Ovary (tissue), 9 donors: ENCODE measurements around the gene PIEZO1. TPM values are rescaled to one million over a fixed set of nuclear protein-coding genes. Genes with fewer than 3 reads are reported as not detected.

Experiments
- DNase-seq, 5 donors: peaks; one replicate each; pipeline ENCODE4 v3.0.0-alpha.2; 2019 to 2020
- H3K27ac ChIP-seq, 2 donors: fragments of 200-600 bp; one replicate each; pipeline versions ENCODE4 v1.5.1 to v1.8.0; 2019 to 2022
- H3K27me3 ChIP-seq: fragments of 200-600 bp; one replicate; pipeline ENCODE4 v1.8.0; 2022
- H3K36me3 ChIP-seq: fragments of 200-600 bp; sonication (generic); one replicate; pipeline ENCODE4 v1.5.1; 2019
- H3K4me1 ChIP-seq: one replicate; pipeline ENCODE4 v1.8.1; 2013; ENCODE audit warnings: mild to moderate bottlenecking, moderate library complexity; ENCODE audit not compliant: insufficient read depth
- H3K4me3 ChIP-seq: fragments of 200-600 bp; sonication (generic); one replicate; pipeline ENCODE4 v1.5.1; 2017
- H3K9me3 ChIP-seq, 2 donors: fragments of 200-600 bp in 1 of 2; sonication (generic) in 1 of 2; one replicate each; pipeline versions ENCODE4 v1.5.1 to v1.8.1; 2013 to 2019; ENCODE audit warnings: mild to moderate bottlenecking in 1 of 2, moderate library complexity in 1 of 2
- CTCF ChIP-seq, 3 donors: fragments of 450-650 bp in 2 of 3; fragments of 200-600 bp in 1 of 3; IDR thresholded peaks; one replicate each; pipeline versions ENCODE4 v1.5.1 to v1.8.0; 2016 to 2022; ENCODE audit warnings: antibody characterized with exemption in 3 of 3, mild to moderate bottlenecking in 1 of 3
- EP300 ChIP-seq: sonication (generic); formaldehyde crosslinking; IDR thresholded peaks from one replicate; pipeline ENCODE4 v1.6.1; 2017; ENCODE audit warnings: antibody characterized with exemption
- POLR2A ChIP-seq: fragments of 450-650 bp; IDR thresholded peaks from one replicate; pipeline ENCODE4 v1.6.1; 2017; ENCODE audit warnings: antibody characterized with exemption, mild to moderate bottlenecking, moderate library complexity
- WGBS, 3 donors: extraction: QIAGEN DNeasy Blood & Tissue Kit in 1 of 3; methylation state at CpG; one replicate each; pipeline versions ENCODE4 v1.1.5 to v1.1.7; 2013 to 2017; 5-methylcytosine and 5-hydroxymethylcytosine counted together
- intact Hi-C, 4 donors: fragments of 100-400 bp; cut with DNase I; formaldehyde crosslinking; loops; one replicate each; pipeline versions ENCODE4 v1.11.0 to v1.15.1; 2022 to 2023
- polyA plus RNA-seq, 2 donors: library from polyadenylated mRNA; stranded (reverse); fragments of 200-250 nt in 1 of 2; fragments of 350-450 nt in 1 of 2; fragmentation: Illumina TruSeq in 1 of 2; extraction: RNeasy Lipid Tissue Mini Kit (QIAGEN cat#74804) in 1 of 2; gene quantifications; one replicate each; pipeline ENCODE4 v1.2.3, GENCODE V29; 2013 to 2014
- total RNA-seq, 7 donors: library from RNA; depleted of rRNA in 2 of 7; stranded (reverse); fragments of >200 nt in 2 of 7; fragmentation: NEBNext Ultra II Directional in 3 of 7; extraction: Animal tissue kit (Norgen Biotek cat#: 25700) in 3 of 7; gene quantifications; one replicate each; pipeline versions ENCODE4 v1.1.0 to v1.2.4, GENCODE V29; 2016 to 2023
- donor health status: DM: no; HTN: no; CAD: no; lungs with moderate emphysema.
- donor health status: DM: no; HTN: no; CAD: no.
- donor health status: Bipolar disorder and iron deficiency.
- donor health status: DM: yes; HTN: yes; CAD: no.
- donor health status: DM: no; HTN: no; CAD: no.
- donor health status: DM: yes; HTN: yes; CAD: no.

Gene PIEZO1
- total and polyA plus RNA-seq, 9 donors = 13.0 to 93.5 (median 49.1) TPM

GRCh38 chr16:88806491-88807111 is 21.6 kb upstream of the PIEZO1 start:
- TF ChIP-seq EP300 (no peak), CTCF (IDR thresholded peaks at IDR 0.05) (no peak), POLR2A (no peak)
- WGBS, 3 donors = 62 to 73% (median 66%) methylated on average over 27 of the region's 27 CpGs
- Histone ChIP-seq H3K9me3 (no peaks in the 10 kb centered on the region), H3K27ac (no peak overlapping the region), H3K36me3 (no peaks in the 10 kb centered on the region), H3K27me3 (no peaks in the 10 kb centered on the region), H3K4me1 (peaks cover 4% of the 10 kb centered on the region), H3K4me3 (no peak overlapping the region)
- intact Hi-C loops = no loop called here
- no peak for DNase-seq

- 85 to 89% (median 88%) methylated on average over 20 to 21 of the region's 21 CpGs for WGBS, 3 donors
- Histone ChIP-seq H3K27me3 (no peaks in the 10 kb centered on the region), H3K4me3 (no peak overlapping the region), H3K36me3 (no peaks in the 10 kb centered on the region), H3K9me3 (no peaks in the 10 kb centered on the region), H3K4me1 (peaks cover 4% of the 10 kb centered on the region), H3K27ac (no peak overlapping the region)
- no peak for TF ChIP-seq POLR2A
- no peak for TF ChIP-seq EP300
- TF ChIP-seq CTCF (IDR thresholded peaks at IDR 0.05) = no peak
- intact Hi-C loops = no loop called here
- DNase-seq = no peak
Measured at GRCh38 chr16:88805887-88806393, 20.9 kb upstream of the PIEZO1 start.

DNA sequence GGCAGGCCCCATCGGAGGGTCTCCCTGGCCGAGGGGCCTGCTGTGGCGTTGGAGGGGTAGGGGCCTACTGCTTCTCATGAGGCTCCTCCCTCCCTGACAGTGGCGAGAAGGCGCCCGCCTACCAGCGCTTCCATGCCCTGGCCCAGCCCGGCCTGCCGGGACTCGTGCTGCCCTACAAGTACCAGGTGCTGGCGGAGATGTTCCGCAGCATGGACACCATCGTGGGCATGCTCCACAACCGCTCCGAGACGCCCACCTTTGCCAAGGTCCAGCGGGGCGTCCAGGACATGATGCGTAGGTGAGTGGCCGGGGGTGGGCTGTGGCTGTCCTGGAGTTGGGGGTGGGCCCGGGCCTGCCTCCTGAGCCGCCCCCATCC is 20.3 kb upstream of the PIEZO1 start:
- no peak overlapping the region for H3K4me3 ChIP-seq
- no peaks in the 10 kb centered on the region for H3K9me3 ChIP-seq
- TF ChIP-seq EP300 (no peak), CTCF (IDR thresholded peaks at IDR 0.05) (no peak), POLR2A (no peak)
- H3K27ac ChIP-seq = no peak overlapping the region
- peaks cover 4% of the 10 kb centered on the region for H3K4me1 ChIP-seq
- intact Hi-C loops = no loop called here
- H3K36me3 ChIP-seq = no peaks in the 10 kb centered on the region
- 70 to 83% (median 77%) methylated on average over 14 to 22 of the region's 22 CpGs for WGBS, 3 donors
- no peaks in the 10 kb centered on the region for H3K27me3 ChIP-seq
- DNase-seq = no peak

GRCh38 chr16:88804552-88805339 is 19.7 kb upstream of the PIEZO1 start:
- H3K4me3 ChIP-seq = no peak overlapping the region
- H3K9me3 ChIP-seq = no peaks in the 10 kb centered on the region
- no peaks in the 10 kb centered on the region for H3K27me3 ChIP-seq
- peak in 2 of 5 donors; percentile 50 to 54 for DNase-seq
- TF ChIP-seq CTCF (IDR thresholded peaks at IDR 0.05) = no peak
- TF ChIP-seq EP300 = no peak
- no peak for TF ChIP-seq POLR2A
- H3K27ac ChIP-seq = no peak overlapping the region
- 16 to 29% (median 22%) methylated on average over 28 to 39 of the region's 39 CpGs for WGBS, 3 donors
- no peaks in the 10 kb centered on the region for H3K4me1 ChIP-seq
- H3K36me3 ChIP-seq = no peaks in the 10 kb centered on the region
- intact Hi-C loops = no loop called here
